OCI-LY7 (cell line): ENCODE data around the gene PRMT6. TPM values are rescaled to one million over a fixed set of nuclear protein-coding genes. Genes with fewer than 3 reads are reported as not detected.

Experiments
- BruUV-seq: library from RNA; stranded (reverse); fragments of 400-500 nt; replicated peaks from 2 replicates; lab custom pipeline; 2021; lab: Mats Ljungman, UMichigan
- CTCF ChIA-PET: fragments of 300-600 bp; sonication (Branson Sonifier 250); formaldehyde crosslinking; loops from one replicate; lab custom pipeline; 2022; ENCODE audit warnings: antibody characterized with exemption; ENCODE audit not compliant: unreplicated experiment; lab: Charles Lee
- POLR2A ChIA-PET: fragments of 300-600 bp; sonication (Branson Sonifier 250); formaldehyde crosslinking; loops from one replicate; lab custom pipeline; 2022; ENCODE audit warnings: antibody characterized with exemption; lab: Charles Lee
- DNase-seq: peaks from one replicate; pipeline ENCODE4 v3.0.0-alpha.2; 2015; ENCODE audit warnings: low spot score
- H2AFZ ChIP-seq: fragments of 200-600 bp; sonication (generic), shearing (Covaris generic); 2 replicates; pipeline ENCODE4 v1.6.1; 2014; ENCODE audit warnings: mild to moderate bottlenecking, antibody characterized with exemption, low read length, moderate library complexity
- H3K27ac ChIP-seq: fragments of 200-600 bp; sonication (generic); 2 replicates; pipeline ENCODE4 v1.5.1; 2014; ENCODE audit warnings: mixed run types, low read depth, mild to moderate bottlenecking, moderate library complexity, low read length, inconsistent platforms; ENCODE audit not compliant: poor library complexity, severe bottlenecking
- H3K36me3 ChIP-seq: fragments of 200-600 bp; sonication (generic); 2 replicates; pipeline ENCODE4 v1.6.1; 2014; ENCODE audit warnings: mild to moderate bottlenecking, antibody characterized with exemption, low read length, moderate library complexity, mixed read lengths; ENCODE audit not compliant: insufficient read depth
- H3K4me1 ChIP-seq: fragments of 200-600 bp; sonication (generic); 2 replicates; pipeline ENCODE4 v1.5.1; 2014; ENCODE audit warnings: mild to moderate bottlenecking, low read length; ENCODE audit not compliant: insufficient read depth, poor library complexity, severe bottlenecking
- H3K4me2 ChIP-seq: fragments of 200-600 bp; sonication (generic); 2 replicates; pipeline ENCODE4 v1.6.1; 2014; ENCODE audit warnings: mild to moderate bottlenecking, low read length
- H3K4me3 ChIP-seq: fragments of 200-600 bp; sonication (generic); 2 replicates; pipeline ENCODE4 v1.5.1; 2014; ENCODE audit warnings: mild to moderate bottlenecking, low read depth, low read length; ENCODE audit not compliant: poor library complexity, severe bottlenecking
- H3K79me2 ChIP-seq: fragments of 200-600 bp; sonication (generic); 2 replicates; pipeline ENCODE4 v1.6.1; 2016; ENCODE audit warnings: low read depth, mild to moderate bottlenecking, low read length, moderate library complexity, mixed read lengths; ENCODE audit not compliant: insufficient read depth
- H3K9me2 ChIP-seq: fragments of 200-600 bp; sonication (generic); 2 replicates; pipeline ENCODE4 v1.6.1; 2016; ENCODE audit warnings: mild to moderate bottlenecking, low read length, mixed read lengths; ENCODE audit not compliant: insufficient read depth
- H3K9me3 ChIP-seq: fragments of 200-600 bp; sonication (generic); 2 replicates; pipeline ENCODE4 v1.6.1; 2014; ENCODE audit warnings: mild to moderate bottlenecking, mixed run types, low read length, mixed read lengths
- H4K20me1 ChIP-seq: fragments of 200-600 bp; sonication (generic); 2 replicates; pipeline ENCODE4 v1.6.1; 2014; ENCODE audit warnings: mild to moderate bottlenecking, antibody characterized with exemption, low read length, moderate library complexity, mixed read lengths; ENCODE audit not compliant: insufficient read depth
- CTCF ChIP-seq: fragments of 200-600 bp; sonication (generic); conservative IDR thresholded peaks from 2 replicates; pipeline ENCODE4 v1.5.1; 2014; ENCODE audit warnings: mild to moderate bottlenecking, antibody characterized with exemption, low read length, moderate library complexity, mixed read lengths
- EZH2phosphoT487 ChIP-seq: fragments of 200-600 bp; sonication (generic); IDR thresholded peaks from 2 replicates; pipeline ENCODE4 v1.6.1; 2018; ENCODE audit warnings: low read depth, borderline replicate concordance, mild to moderate bottlenecking, mixed run types, antibody characterized with exemption, low read length, moderate library complexity, mixed read lengths
- intact Hi-C: fragments of 100-400 bp; cut with micrococcal nuclease; formaldehyde crosslinking; loops from one replicate; pipeline ENCODE4 v1.10.0; 2022; ENCODE audit not compliant: unreplicated experiment
- total RNA-seq, 2 experiments: library from RNA; depleted of rRNA in 1 of 2; stranded (reverse); fragments of >200 nt in 1 of 2; shearing (Covaris generic) in 1 of 2; gene quantifications; 2 replicates each; pipeline ENCODE4 v1.2.3, GENCODE V29; 2014 to 2022

PRMT6 gene
- total RNA-seq, 2 experiments from 2014 or later: 41.7 to 42.9 TPM

- TF ChIP-seq EZH2phosphoT487: no peak
- no peak for TF ChIP-seq CTCF
- H3K9me2 ChIP-seq: no peaks in the 10 kb centered on the region
- no peak overlapping the region for H2AFZ ChIP-seq
- no peaks in the 10 kb centered on the region for H4K20me1 ChIP-seq
- no TSS peak for BruUV-seq
- no peaks in the 10 kb centered on the region for H3K36me3 ChIP-seq
- H3K79me2 ChIP-seq: no peaks in the 10 kb centered on the region
- DNase-seq: no peak
- ChIA-PET POLR2A (no interaction called here), CTCF (no interaction called here)
- H3K4me3 ChIP-seq: no peak overlapping the region
- no peaks in the 10 kb centered on the region for H3K4me1 ChIP-seq
- no peak overlapping the region for H3K27ac ChIP-seq
- intact Hi-C loops: no loop called here
- no peak overlapping the region for H3K4me2 ChIP-seq
- H3K9me3 ChIP-seq: no peaks in the 10 kb centered on the region
These were observed 20.4 kb downstream of the PRMT6 start for GRCh38 chr1:107076841-107077240.

- H3K9me3 ChIP-seq: no peaks in the 10 kb centered on the region
- no peak overlapping the region for H2AFZ ChIP-seq
- H3K4me1 ChIP-seq: no peaks in the 10 kb centered on the region
- POLR2A ChIA-PET: interaction anchor here (0.7 to 1.1 kb wide), 5 partner anchors 9 to 143 kb away, joined by 3 to 6 read pairs (median 4); no protein-coding TSS in a partner anchor
- no peak overlapping the region for H3K4me2 ChIP-seq
- no peak overlapping the region for H3K27ac ChIP-seq
- no peak for TF ChIP-seq EZH2phosphoT487
- no peak for TF ChIP-seq CTCF
- BruUV-seq: no TSS peak
- no peaks in the 10 kb centered on the region for H4K20me1 ChIP-seq
- no peak for DNase-seq
- no peak overlapping the region for H3K4me3 ChIP-seq
- H3K36me3 ChIP-seq: no peaks in the 10 kb centered on the region
- CTCF ChIA-PET: no interaction called here
- intact Hi-C loops: no loop called here
- H3K9me2 ChIP-seq: no peaks in the 10 kb centered on the region
- no peaks in the 10 kb centered on the region for H3K79me2 ChIP-seq
These were observed 22.8 kb downstream of the PRMT6 start for GRCh38 chr1:107079249-107079648.

- no peaks in the 10 kb centered on the region for H4K20me1 ChIP-seq
- BruUV-seq: no TSS peak
These were observed 24.6 kb downstream of the PRMT6 start for GRCh38 chr1:107081102-107081501.

More at GRCh38 chr1:107081102-107081501, 24.6 kb downstream of the PRMT6 start:
- ChIA-PET CTCF (no interaction called here), POLR2A (no interaction called here)
- Histone ChIP-seq H3K79me2 (no peaks in the 10 kb centered on the region), H3K27ac (no peak overlapping the region), H3K9me3 (no peaks in the 10 kb centered on the region), H2AFZ (no peak overlapping the region), H3K9me2 (no peaks in the 10 kb centered on the region), H3K36me3 (no peaks in the 10 kb centered on the region), H3K4me3 (no peak overlapping the region), H3K4me1 (no peaks in the 10 kb centered on the region), H3K4me2 (no peak overlapping the region)
- intact Hi-C loops: no loop called here
- DNase-seq: no peak
- no peak for TF ChIP-seq CTCF
- no peak for TF ChIP-seq EZH2phosphoT487
